ENCODE results near the gene HNF4A. TPM values are rescaled to one million over a fixed set of nuclear protein-coding genes. Genes with fewer than 3 reads are reported as not detected.

HNF4A gene
- total and polyA plus RNA-seq, 2 of the 13 experiments (the other 11 are each of a cell fraction or from before 2014, with no cell fraction given) = 80.9 to 169 TPM

DNA sequence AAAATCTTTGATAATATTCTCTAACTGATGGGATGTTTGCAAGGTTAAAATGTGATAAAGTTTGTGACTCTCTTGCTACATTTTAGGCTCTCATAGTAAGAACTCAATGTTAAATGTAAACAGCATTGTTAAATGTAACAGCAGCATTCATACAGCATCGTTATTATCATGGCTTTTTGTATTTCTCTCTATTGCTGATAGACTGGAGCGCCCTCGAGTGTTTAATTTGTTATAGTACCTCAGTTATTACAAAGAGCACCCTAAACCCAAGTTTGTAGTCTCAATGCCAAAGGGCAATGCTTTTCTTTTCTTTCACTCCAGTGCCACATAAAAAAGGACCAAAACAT lies 105.3 kb downstream of the HNF4A start:
- peak; percentile 73 for DNase-seq (ENCODE audit: low spot score)
- TF ChIP-seq ZNF124 (CRISPR knock-in tag; IDR thresholded peaks at IDR 0.05) (no peak), KLF16 (CRISPR knock-in tag; IDR thresholded peaks at IDR 0.05) (no peak), ZSCAN20 (CRISPR knock-in tag; IDR thresholded peaks at IDR 0.05; ENCODE audit: borderline replicate concordance) (no peak), ZBTB20 (CRISPR knock-in tag; IDR thresholded peaks at IDR 0.05; ENCODE audit: borderline replicate concordance, low read depth) (no peak), TARDBP (CRISPR knock-in tag; IDR thresholded peaks at IDR 0.05) (no peak), ELF4 (CRISPR knock-in tag; IDR thresholded peaks at IDR 0.05; ENCODE audit: borderline replicate concordance) (no peak), ZNF205 (CRISPR knock-in tag; IDR thresholded peaks at IDR 0.05) (no peak), FOXA3 (CRISPR knock-in tag; IDR thresholded peaks at IDR 0.05) (peak; percentile 63), MEIS1 (CRISPR knock-in tag; IDR thresholded peaks at IDR 0.05; ENCODE audit: borderline replicate concordance) (0 out of 2 replicates have a peak, but pooled peaks have one; percentile 17), HHEX (CRISPR knock-in tag; IDR thresholded peaks at IDR 0.05) (no peak), SOX6 (IDR thresholded peaks at IDR 0.05) (no peak), SOX6 (CRISPR knock-in tag; IDR thresholded peaks at IDR 0.05) (no peak), FOSL1 (CRISPR knock-in tag; IDR thresholded peaks at IDR 0.05; ENCODE audit: borderline replicate concordance) (no peak), RELA (CRISPR knock-in tag; IDR thresholded peaks at IDR 0.05) (no peak)
- TF ChIP-seq, protein P1, sequence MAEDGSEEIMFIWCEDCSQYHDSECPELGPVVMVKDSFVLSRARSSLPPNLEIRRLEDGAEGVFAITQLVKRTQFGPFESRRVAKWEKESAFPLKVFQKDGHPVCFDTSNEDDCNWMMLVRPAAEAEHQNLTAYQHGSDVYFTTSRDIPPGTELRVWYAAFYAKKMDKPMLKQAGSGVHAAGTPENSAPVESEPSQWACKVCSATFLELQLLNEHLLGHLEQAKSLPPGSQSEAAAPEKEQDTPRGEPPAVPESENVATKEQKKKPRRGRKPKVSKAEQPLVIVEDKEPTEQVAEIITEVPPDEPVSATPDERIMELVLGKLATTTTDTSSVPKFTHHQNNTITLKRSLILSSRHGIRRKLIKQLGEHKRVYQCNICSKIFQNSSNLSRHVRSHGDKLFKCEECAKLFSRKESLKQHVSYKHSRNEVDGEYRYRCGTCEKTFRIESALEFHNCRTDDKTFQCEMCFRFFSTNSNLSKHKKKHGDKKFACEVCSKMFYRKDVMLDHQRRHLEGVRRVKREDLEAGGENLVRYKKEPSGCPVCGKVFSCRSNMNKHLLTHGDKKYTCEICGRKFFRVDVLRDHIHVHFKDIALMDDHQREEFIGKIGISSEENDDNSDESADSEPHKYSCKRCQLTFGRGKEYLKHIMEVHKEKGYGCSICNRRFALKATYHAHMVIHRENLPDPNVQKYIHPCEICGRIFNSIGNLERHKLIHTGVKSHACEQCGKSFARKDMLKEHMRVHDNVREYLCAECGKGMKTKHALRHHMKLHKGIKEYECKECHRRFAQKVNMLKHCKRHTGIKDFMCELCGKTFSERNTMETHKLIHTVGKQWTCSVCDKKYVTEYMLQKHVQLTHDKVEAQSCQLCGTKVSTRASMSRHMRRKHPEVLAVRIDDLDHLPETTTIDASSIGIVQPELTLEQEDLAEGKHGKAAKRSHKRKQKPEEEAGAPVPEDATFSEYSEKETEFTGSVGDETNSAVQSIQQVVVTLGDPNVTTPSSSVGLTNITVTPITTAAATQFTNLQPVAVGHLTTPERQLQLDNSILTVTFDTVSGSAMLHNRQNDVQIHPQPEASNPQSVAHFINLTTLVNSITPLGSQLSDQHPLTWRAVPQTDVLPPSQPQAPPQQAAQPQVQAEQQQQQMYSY (CRISPR knock-in tag; IDR thresholded peaks at IDR 0.05) = peak; percentile 14; the same call in 1 of the 2 replicates
- TF ChIP-seq, protein P2, sequence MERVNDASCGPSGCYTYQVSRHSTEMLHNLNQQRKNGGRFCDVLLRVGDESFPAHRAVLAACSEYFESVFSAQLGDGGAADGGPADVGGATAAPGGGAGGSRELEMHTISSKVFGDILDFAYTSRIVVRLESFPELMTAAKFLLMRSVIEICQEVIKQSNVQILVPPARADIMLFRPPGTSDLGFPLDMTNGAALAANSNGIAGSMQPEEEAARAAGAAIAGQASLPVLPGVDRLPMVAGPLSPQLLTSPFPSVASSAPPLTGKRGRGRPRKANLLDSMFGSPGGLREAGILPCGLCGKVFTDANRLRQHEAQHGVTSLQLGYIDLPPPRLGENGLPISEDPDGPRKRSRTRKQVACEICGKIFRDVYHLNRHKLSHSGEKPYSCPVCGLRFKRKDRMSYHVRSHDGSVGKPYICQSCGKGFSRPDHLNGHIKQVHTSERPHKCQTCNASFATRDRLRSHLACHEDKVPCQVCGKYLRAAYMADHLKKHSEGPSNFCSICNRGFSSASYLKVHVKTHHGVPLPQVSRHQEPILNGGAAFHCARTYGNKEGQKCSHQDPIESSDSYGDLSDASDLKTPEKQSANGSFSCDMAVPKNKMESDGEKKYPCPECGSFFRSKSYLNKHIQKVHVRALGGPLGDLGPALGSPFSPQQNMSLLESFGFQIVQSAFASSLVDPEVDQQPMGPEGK (CRISPR knock-in tag; IDR thresholded peaks at IDR 0.05) = no peak
- TF ChIP-seq, protein P3, sequence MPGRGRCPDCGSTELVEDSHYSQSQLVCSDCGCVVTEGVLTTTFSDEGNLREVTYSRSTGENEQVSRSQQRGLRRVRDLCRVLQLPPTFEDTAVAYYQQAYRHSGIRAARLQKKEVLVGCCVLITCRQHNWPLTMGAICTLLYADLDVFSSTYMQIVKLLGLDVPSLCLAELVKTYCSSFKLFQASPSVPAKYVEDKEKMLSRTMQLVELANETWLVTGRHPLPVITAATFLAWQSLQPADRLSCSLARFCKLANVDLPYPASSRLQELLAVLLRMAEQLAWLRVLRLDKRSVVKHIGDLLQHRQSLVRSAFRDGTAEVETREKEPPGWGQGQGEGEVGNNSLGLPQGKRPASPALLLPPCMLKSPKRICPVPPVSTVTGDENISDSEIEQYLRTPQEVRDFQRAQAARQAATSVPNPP (CRISPR knock-in tag; IDR thresholded peaks at IDR 0.05) = no peak
- TF ChIP-seq, protein P4, sequence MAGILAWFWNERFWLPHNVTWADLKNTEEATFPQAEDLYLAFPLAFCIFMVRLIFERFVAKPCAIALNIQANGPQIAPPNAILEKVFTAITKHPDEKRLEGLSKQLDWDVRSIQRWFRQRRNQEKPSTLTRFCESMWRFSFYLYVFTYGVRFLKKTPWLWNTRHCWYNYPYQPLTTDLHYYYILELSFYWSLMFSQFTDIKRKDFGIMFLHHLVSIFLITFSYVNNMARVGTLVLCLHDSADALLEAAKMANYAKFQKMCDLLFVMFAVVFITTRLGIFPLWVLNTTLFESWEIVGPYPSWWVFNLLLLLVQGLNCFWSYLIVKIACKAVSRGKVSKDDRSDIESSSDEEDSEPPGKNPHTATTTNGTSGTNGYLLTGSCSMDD (CRISPR knock-in tag; IDR thresholded peaks at IDR 0.05) = no peak

More for the DNA sequence above, 105.3 kb downstream of the HNF4A start:
- POLR2A ChIA-PET = interaction anchor here (0.9 to 1.5 kb wide), 14 partner anchors 11 to 249 kb away, joined by 3 to 11 read pairs (median 4); partner anchors contain the start of gene TTPAL
- Histone ChIP-seq H3K9me3 (ENCODE audit: low read length) (no peaks in the 10 kb centered on the region), H3K9ac (ENCODE audit: insufficient read depth, low read depth, low read length) (peak overlapping the region; percentile 45), H4K20me1 (ENCODE audit: insufficient read depth, low read length) (no peaks in the 10 kb centered on the region), H3K4me3 (replicated peaks in 1 of 3; ENCODE audit: insufficient read depth in 1 of 3, low read depth in 2 of 3, low read length in 3 of 3) (peak overlapping the region; percentile 6 to 55 (median 18); a peak in 4 of 6 replicates), H2AFZ (ENCODE audit: low read length) (peak overlapping the region; percentile 87), H3K27ac (ENCODE audit: extremely low read length, insufficient read depth, low read length) (peak overlapping the region; percentile 58), H3K27me3 (ENCODE audit: control insufficient read depth in 1 of 2, insufficient read depth in 2 of 2, low read length in 2 of 2) (no peaks in the 10 kb centered on the region), H3K4me2 (ENCODE audit: low read depth, low read length) (peak overlapping the region; percentile 72), H3K4me1 (ENCODE audit: insufficient read depth, low read length) (peaks cover 69% of the 10 kb centered on the region), H3K79me2 (ENCODE audit: insufficient read depth, low read length) (no peaks in the 10 kb centered on the region), H3K36me3 (replicated peaks in 1 of 2; ENCODE audit: control insufficient read depth in 1 of 2, insufficient read depth in 2 of 2, low read length in 2 of 2) (no peaks in the 10 kb centered on the region)
- ATAC-seq (peak; percentile 60), FAIRE-seq (peak; percentile 15)
- in situ Hi-C loops (cut with HindIII; ENCODE audit: extremely low pct_ligation_motif_present, low pct_unique_long_range_greater_than_20kb) = loop anchor here (5.0 kb wide), 1 partner anchor 68 kb away; no protein-coding TSS in a partner anchor
- intact Hi-C loops (cut with micrococcal nuclease; ENCODE audit: unreplicated experiment) = loop anchor here (1.0 to 2.0 kb wide), 4 partner anchors 26 to 76 kb away; no protein-coding TSS in a partner anchor
- BruUV-seq (replicated peaks) = no TSS peak
- 0% methylated on average over 3 of the region's 3 CpGs for WGBS (ENCODE audit: low lambda C conversion rate)
- CTCF ChIA-PET (ENCODE audit: low intra/inter-chr PET ratio, low total read pairs) = interaction anchor here (0.7 to 2.6 kb wide), 9 partner anchors 50 to 245 kb away, joined by 3 to 29 read pairs (median 6); no protein-coding TSS in a partner anchor
